Glutamatergic neuron (in vitro differentiated cells): Measurements from ENCODE around the gene ADRM1. TPM values are rescaled to one million over a fixed set of nuclear protein-coding genes. Genes with fewer than 3 reads are reported as not detected.

Experiments
- DNase-seq: peaks from one replicate; pipeline ENCODE4 v3.0.0; 2022
- H3K27ac Mint-ChIP-seq: one replicate; pipeline ENCODE4 v1.8.0; 2020; ENCODE audit warnings: mild to moderate bottlenecking, mixed read lengths, inconsistent platforms; ENCODE audit not compliant: unreplicated experiment
- H3K27me3 Mint-ChIP-seq: one replicate; pipeline ENCODE4 v1.8.0; 2020; ENCODE audit warnings: mild to moderate bottlenecking, moderate library complexity, mixed read lengths, inconsistent platforms; ENCODE audit not compliant: unreplicated experiment
- H3K36me3 Mint-ChIP-seq: one replicate; pipeline ENCODE4 v1.8.0; 2020; ENCODE audit warnings: mild to moderate bottlenecking, mixed read lengths, inconsistent platforms; ENCODE audit not compliant: unreplicated experiment
- H3K4me1 Mint-ChIP-seq: one replicate; pipeline ENCODE4 v1.8.0; 2020; ENCODE audit warnings: mild to moderate bottlenecking, low read depth, mixed read lengths, inconsistent platforms; ENCODE audit not compliant: unreplicated experiment
- H3K4me3 Mint-ChIP-seq: one replicate; pipeline ENCODE4 v1.8.0; 2020; ENCODE audit warnings: mild to moderate bottlenecking, mixed read lengths, inconsistent platforms; ENCODE audit not compliant: unreplicated experiment
- H3K9me3 Mint-ChIP-seq: one replicate; pipeline ENCODE4 v1.8.0; 2020; ENCODE audit warnings: mild to moderate bottlenecking, moderate library complexity, mixed read lengths, inconsistent platforms; ENCODE audit not compliant: unreplicated experiment
- CTCF ChIP-seq: fragments of 200-600 bp; sonication (generic); IDR thresholded peaks from one replicate; pipeline ENCODE4 v1.5.0; 2021; ENCODE audit not compliant: partially characterized antibody, unreplicated experiment
- total RNA-seq: library from RNA; stranded (reverse); fragmentation: NEBNext Ultra II Directional; extraction: Animal tissue kit (Norgen Biotek cat#: 25700); gene quantifications from one replicate; pipeline ENCODE4 v1.2.1, GENCODE V29; 2021; ENCODE audit not compliant: unreplicated experiment

Gene ADRM1
- total RNA-seq, 1 donor from 2014 or later: 74.8 TPM

GRCh38 chr20:62350629-62351422, 48.0 kb downstream of the ADRM1 start:
- TF ChIP-seq CTCF: no peak
- Mint-ChIP-seq H3K9me3 (peaks cover 10% of the 10 kb centered on the region), H3K27me3 (peaks cover 12% of the 10 kb centered on the region), H3K36me3 (peaks cover 10% of the 10 kb centered on the region), H3K4me1 (peaks cover 5% of the 10 kb centered on the region), H3K27ac (no peak overlapping the region), H3K4me3 (no peak overlapping the region)
- DNase-seq: peak; percentile 11

GRCh38 chr20:62351469-62352401, 48.9 kb downstream of the ADRM1 start:
- H3K4me1 Mint-ChIP-seq: peaks cover 5% of the 10 kb centered on the region
- no peak overlapping the region for H3K27ac Mint-ChIP-seq
- TF ChIP-seq CTCF: no peak
- H3K36me3 Mint-ChIP-seq: peaks cover 10% of the 10 kb centered on the region
- peaks cover 16% of the 10 kb centered on the region for H3K9me3 Mint-ChIP-seq
- DNase-seq: peak; percentile 16
- no peak overlapping the region for H3K4me3 Mint-ChIP-seq
- peaks cover 17% of the 10 kb centered on the region for H3K27me3 Mint-ChIP-seq

- DNase-seq: peak; percentile 19
Measured at GRCh38 chr20:62352402-62353288, 49.8 kb downstream of the ADRM1 start.

More at GRCh38 chr20:62352402-62353288, 49.8 kb downstream of the ADRM1 start:
- Mint-ChIP-seq H3K36me3 (peaks cover 10% of the 10 kb centered on the region), H3K4me1 (peaks cover 5% of the 10 kb centered on the region), H3K9me3 (peaks cover 16% of the 10 kb centered on the region), H3K4me3 (no peak overlapping the region), H3K27me3 (peaks cover 17% of the 10 kb centered on the region), H3K27ac (no peak overlapping the region)
- no peak for TF ChIP-seq CTCF
